Globus pallidus (tissue), 1 donor: ENCODE data around the gene RBP4.

Experiments used
- DNase-seq: peaks from one replicate; pipeline ENCODE4 v3.0.0-alpha.2; 2015; ENCODE audit warnings: low spot score

Gene RBP4

DNA sequence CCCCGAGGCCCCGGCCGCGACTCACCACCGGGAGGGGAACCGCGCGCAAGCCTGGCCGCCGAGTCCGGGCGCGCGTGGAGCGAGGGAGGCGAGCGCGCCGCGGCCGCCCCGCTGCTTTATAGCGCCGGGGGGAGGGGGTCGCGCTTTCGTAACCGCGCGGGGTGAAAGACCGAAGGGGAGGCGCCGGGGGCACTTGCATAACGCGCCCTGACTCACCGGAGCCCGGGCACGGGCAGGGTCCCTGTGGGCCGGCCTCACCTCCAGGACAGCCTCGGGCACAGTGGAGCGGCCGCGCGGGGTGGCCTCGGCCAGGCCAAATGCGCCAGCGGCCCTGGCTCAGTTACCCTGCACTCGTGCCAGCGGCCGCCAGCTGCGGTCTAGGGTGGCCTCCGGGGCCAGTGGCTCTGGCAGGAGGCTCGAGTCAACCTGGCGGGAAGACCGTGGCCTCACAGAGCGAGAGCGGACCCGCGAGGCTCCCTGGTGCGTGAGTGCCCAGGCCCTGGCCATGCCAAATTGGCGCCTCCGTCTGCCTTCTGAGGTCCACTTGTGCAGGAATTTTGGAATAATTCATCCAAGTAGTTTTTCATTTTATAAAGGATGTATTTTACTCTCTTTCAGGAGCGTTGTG lies at the start of gene RBP4:
TSS of gene RBP4 (minus strand) at position 90 of the 628 bp plus-strand sequence. CDS start 207 bp downstream, outside the sequence.
- DNase-seq, result no peak

- DNase-seq, result no peak
These were observed 38.8 kb upstream of the RBP4 start for GRCh38 chr10:93639791-93640190.

DNA sequence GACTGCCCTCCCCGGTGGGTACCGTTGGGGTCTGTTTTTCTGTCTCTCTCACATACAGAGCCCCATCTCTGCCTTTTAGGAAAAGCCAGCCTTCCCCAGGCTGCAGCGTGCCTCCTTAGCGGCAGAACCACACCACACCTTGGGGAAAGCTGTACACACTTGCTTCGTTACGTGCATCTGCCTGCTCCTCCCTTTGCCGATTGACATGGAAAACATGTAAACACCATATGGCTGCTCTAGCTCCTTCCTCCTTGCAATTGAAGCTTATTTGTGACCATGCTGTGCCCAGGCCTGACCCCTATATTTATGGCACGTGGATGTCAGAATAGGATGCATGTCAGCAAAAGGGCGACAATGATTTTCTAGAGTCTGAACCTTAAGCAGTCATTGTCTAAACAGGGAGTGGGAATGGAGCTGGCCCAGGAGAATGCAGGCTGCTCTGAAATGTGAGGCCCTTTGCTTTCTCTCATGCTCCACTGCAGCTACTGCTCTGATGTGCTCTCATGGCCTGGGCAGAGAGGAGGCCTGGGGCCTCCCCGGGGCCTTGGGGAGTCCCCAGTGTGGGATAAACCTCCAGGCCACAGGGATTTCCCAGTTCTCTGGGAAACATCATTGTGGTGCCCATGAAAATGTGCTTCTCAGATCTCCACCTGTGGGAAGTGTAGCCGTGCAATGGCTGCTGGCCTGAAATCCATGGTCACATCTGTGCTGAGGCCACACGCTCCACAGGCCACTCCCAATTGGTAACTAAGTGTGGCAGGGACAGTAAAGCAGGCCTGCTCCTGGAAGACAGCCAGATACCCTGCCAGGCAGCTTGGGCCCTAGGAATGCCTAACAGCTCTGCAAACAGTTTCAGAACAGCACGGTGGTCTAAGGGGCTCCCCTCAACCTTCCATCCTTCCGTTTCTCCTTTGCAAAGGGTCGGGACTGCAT lies 29.9 kb upstream of the RBP4 start:
- no peak for DNase-seq

DNA sequence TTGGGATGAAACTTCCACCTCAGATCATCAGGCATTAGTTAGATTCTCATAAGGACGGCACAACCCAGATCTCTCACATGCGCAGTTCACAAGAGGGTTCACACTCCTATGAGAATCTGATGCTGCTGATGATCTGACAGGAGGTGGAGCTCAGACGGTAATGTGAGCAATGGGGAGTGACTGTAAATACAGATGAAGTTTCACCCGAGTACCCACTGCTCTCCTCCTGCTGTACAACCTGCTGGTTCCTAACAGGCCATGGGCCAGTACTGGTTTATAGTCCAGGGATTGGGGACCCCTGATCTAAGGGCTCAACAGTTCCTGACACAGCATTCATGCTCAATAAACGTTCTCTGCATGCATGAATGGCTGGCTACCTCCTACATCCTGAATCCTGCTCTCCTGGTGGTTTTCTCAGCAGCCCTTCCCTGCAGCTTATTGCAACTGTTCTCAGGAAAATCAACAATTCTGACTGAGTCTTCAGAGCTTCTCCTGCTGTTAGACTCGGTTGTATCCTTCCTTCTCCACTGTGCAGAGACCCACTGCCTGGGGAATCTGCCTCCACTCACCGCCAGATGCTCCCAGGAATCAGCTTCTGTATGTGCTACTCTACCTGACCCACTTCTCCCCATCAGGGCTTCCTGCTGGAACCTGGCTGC lies 28.7 kb upstream of the RBP4 start:
- no peak for DNase-seq

- DNase-seq, result no peak
These were observed 27.8 kb upstream of the RBP4 start for GRCh38 chr10:93628858-93629257.

GRCh38 chr10:93622942-93623341 lies 21.9 kb upstream of the RBP4 start:
- DNase-seq, result no peak

DNA sequence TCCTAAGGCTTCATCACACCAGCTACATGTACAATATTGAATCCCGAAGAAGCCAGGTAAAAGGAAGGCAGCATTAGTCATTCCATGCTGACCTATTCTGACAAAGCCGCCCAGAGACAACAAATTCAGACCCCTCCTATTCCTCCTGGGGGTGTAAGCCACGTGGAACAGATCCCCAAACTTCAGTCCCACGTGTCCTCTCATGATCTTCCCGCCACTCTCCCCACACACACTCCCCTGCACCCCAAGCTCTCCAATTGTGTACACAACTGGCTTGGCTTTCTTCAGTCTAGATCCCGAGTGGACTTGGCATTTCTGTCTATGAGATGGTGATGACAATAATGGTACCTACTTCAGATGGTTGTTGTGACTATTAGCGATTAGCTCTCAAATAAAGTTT lies 19.9 kb upstream of the RBP4 start:
- DNase-seq, result no peak

DNA sequence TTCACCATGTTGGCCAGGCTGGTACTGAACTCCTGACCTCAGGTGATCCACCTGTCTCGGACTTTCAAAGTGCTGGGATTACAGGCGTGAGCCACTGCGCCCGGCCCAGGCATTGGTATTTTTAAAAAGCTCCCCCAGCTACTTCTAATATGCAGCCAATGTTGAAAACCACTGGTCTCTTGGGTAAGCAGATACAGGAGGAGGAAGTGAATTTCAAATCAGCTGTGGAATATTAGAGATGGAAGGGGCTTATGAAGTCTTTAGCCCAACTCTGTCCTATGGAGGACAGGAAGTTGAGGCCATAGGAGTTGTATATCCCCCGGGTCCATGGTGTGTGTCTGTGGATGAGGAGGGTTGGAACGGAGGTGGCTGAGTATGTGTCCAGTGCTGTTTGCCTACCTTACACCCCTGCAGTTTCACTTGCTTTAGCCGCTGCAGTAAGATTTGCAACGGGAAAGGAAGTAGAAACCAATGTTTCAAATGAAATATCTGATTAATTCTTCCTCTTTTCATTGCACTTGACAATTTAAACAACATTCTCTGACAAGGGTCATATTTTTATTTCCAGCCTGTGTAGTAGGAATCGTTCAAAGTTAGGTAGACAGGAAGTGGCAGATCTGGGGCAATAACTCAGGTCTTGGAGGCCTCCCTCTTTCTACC lies 14.7 kb upstream of the RBP4 start:
- DNase-seq, result no peak

DNA sequence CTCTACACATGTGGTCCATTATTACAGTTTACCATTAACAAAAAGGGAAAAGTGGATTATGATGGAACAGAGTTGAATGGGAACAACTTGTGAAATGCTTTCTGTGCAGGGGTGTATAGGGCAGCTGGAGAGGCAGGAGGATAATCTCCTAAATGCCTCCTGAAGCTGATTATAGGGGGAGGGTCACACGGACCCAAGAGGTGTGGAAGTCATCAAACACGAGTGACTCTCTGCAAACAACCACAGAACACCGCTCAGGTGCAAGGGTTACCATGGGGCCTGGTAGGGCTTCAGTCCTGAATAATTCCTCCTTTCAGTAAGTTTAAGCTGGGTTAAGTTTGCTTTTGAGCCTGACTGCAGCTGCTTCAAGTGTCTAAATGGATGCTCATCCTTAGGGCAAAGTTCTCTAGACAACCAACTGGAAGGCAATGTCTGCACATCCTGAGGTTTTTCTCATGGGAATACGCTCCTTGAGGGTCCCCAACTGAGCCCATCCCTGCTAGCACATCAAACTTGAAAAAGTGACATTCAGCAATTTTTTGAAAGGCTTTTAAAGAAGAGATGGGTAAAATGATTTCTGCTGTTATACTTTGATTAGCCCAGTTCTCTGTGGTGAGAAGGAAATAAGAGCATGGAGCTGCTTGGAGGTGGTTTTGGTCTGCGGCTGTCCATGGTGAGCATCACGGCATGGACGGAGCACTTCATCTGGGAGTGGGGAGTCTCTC lies 13.2 kb upstream of the RBP4 start:
- DNase-seq, result no peak

- no peak for DNase-seq
These were observed 12.1 kb upstream of the RBP4 start for GRCh38 chr10:93613126-93613525.

- no peak for DNase-seq
These were observed 11.3 kb upstream of the RBP4 start, which contains the start of gene PDE6C for GRCh38 chr10:93612311-93612710. Gene PDE6C, plus strand, starts transcription at chr10:93612537. Its CDS starts 189 bp downstream, at chr10:93612726.

GRCh38 chr10:93608421-93608820 lies 7.4 kb upstream of the RBP4 start:
- no peak for DNase-seq

GRCh38 chr10:93604146-93604545 lies 3.1 kb upstream of the RBP4 start:
- DNase-seq, result no peak

DNA sequence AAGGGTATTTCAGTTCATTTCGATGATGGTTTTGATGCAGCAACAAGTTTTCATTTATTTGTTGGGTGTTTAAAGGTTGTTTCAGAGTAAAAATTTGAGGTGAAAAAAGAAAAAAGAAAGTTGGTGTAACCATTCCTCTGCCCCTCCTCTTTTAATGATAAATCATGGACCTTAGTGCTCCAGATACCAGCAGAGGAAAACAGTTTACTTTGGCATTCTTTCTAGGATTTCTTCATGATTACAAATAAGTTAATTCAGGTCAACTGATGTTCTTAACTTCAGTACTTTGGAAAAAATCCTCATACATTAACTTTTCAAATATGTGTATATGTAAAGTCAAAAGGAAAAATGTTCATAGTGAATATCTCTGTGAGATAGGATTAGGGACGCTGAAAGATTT lies 2.0 kb upstream of the RBP4 start:
- DNase-seq, result no peak

DNA sequence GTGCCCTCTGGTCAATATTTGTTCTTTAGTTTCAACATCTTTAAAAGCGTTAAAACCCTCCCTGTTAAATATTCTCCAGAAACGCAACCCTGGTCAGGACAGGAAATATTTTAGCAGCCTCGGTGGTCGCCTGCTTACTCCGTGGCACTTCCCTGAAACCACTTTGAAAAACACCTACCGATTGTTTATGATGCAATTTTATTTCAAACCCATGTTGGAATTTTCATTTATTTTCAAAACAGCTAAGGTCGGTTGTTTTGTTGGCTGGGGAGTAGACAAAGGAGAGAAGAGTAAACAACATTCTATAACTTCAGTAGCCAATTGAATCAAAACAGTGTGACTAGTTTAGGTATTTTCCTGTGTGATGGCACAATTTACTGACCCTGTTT lies 733 bp upstream of the RBP4 start:
- no peak for DNase-seq

DNA sequence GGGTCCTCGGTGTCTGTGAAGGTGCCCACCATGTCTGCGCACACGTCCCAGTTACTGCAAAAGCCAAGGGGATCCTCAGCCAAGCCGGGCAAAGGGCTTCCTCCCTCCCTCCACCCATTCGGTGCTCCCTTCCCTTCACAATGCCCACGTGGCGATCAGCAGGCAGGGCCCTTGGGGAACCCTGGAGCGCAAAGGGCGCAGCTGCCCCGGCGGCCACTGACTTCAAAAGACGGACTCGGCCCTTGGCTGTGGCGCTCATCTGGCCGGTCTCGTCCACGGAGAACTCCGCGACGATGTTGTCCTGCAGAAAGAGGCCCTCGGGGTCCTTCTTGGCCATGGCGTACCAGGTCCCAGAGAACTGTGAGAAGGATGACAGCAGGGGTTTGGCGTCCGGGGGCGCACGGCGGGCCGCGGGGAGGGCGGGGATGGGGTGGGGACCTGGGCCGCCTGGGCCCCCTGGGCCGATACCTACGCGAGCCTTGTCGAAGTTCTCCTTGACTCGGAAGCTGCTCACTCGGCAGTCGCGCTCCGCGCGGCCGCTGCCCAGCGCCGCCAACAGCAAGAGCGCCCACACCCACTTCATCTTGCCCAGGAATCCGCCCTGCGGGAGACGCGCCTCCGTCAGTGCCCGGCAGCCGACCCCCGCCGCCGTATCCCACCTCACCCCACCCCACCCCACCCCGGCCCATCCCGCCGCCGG lies 439 bp downstream of the RBP4 start:
- no peak for DNase-seq

- DNase-seq, result no peak
These were observed 1.3 kb downstream of the RBP4 start for GRCh38 chr10:93599778-93600177.

- DNase-seq, result no peak
These were observed 1.7 kb downstream of the RBP4 start for GRCh38 chr10:93599335-93599734.

- no peak for DNase-seq
These were observed 2.9 kb downstream of the RBP4 start for GRCh38 chr10:93598157-93598556.

GRCh38 chr10:93597075-93597599 lies 3.9 kb downstream of the RBP4 start:
- no peak for DNase-seq

DNA sequence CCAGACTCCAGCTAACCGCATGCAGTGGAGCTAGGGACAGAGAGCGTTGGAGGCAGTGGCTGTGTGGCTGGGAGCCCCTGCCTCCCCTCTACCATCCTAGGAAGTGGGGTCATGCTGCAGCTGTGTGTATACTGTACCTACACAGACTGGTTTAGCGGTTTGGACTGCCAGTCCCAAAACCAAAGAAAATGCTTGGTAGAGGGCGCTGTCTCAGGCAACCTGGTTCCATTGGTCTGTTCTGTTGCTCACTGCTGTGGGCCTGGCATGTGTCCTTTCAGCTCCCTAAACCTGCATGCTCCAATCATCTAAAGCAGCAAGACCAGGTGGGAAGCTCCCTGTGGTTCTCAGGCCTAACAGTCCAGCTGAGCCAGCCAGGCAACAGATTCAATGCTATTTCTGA lies 4.5 kb downstream of the RBP4 start:
- DNase-seq, result no peak
